SJSA1 (cell line): ENCODE results near the gene GLI3. TPM values are rescaled to one million over a fixed set of nuclear protein-coding genes. Genes with fewer than 3 reads are reported as not detected.

Experiments used
- DNase-seq, 2 experiments: peaks; one replicate each; pipeline ENCODE4 v3.0.0-alpha.2; 2015 to 2020; ENCODE audit warnings: low spot score in 2 of 2, low read depth in 1 of 2
- H3K27ac ChIP-seq: fragments of 250-450 bp; sonication (Bioruptor Pico); 2 replicates; pipeline ENCODE4 v1.5.1; 2020; ENCODE audit warnings: mild to moderate bottlenecking, moderate library complexity
- H3K27me3 ChIP-seq: fragments of 250-450 bp; sonication (Bioruptor Pico); replicated peaks from 2 replicates; pipeline ENCODE4 v1.5.1; 2020; ENCODE audit warnings: mild to moderate bottlenecking, moderate library complexity
- H3K36me3 ChIP-seq: fragments of 250-450 bp; sonication (Bioruptor Pico); 2 replicates; pipeline ENCODE4 v1.5.1; 2020; ENCODE audit warnings: mild to moderate bottlenecking
- H3K4me1 ChIP-seq: fragments of 250-450 bp; sonication (Bioruptor Pico); replicated peaks from 2 replicates; pipeline ENCODE4 v1.6.1; 2021; ENCODE audit warnings: mild to moderate bottlenecking
- H3K4me3 ChIP-seq: fragments of 250-450 bp; sonication (Bioruptor Pico); 2 replicates; pipeline ENCODE4 v1.5.1; 2020; ENCODE audit warnings: mild to moderate bottlenecking
- H3K9me3 ChIP-seq: fragments of 250-450 bp; sonication (Bioruptor Pico); replicated peaks from 2 replicates; pipeline ENCODE4 v1.5.1; 2020; ENCODE audit warnings: mild to moderate bottlenecking
- total RNA-seq: library from RNA; depleted of rRNA; stranded (reverse); fragments of >200 nt; shearing (Covaris generic); gene quantifications from 2 replicates; pipeline ENCODE4 v1.2.3, GENCODE V29; 2014

GLI3 gene
- total RNA-seq, 1 experiment from 2014 or later = 1.7 TPM

- Histone ChIP-seq H3K27me3 (no peaks in the 10 kb centered on the region), H3K27ac (no peak overlapping the region), H3K4me3 (no peak overlapping the region), H3K4me1 (peaks cover 16% of the 10 kb centered on the region), H3K9me3 (no peaks in the 10 kb centered on the region), H3K36me3 (no peaks in the 10 kb centered on the region)
- peak; percentile 80 to 88 for DNase-seq
These were observed 280.9 kb downstream of the GLI3 start for GRCh38 chr7:41955893-41956675.

GRCh38 chr7:41955451-41955850, 281.6 kb downstream of the GLI3 start:
- peaks cover 16% of the 10 kb centered on the region for H3K4me1 ChIP-seq
- no peaks in the 10 kb centered on the region for H3K27me3 ChIP-seq
- DNase-seq = no peak
- no peak overlapping the region for H3K4me3 ChIP-seq
- H3K27ac ChIP-seq = no peak overlapping the region
- H3K36me3 ChIP-seq = no peaks in the 10 kb centered on the region
- no peaks in the 10 kb centered on the region for H3K9me3 ChIP-seq

GRCh38 chr7:41954976-41955375, 282.0 kb downstream of the GLI3 start:
- no peak overlapping the region for H3K27ac ChIP-seq
- no peak overlapping the region for H3K4me3 ChIP-seq
- H3K4me1 ChIP-seq = peaks cover 16% of the 10 kb centered on the region
- no peaks in the 10 kb centered on the region for H3K36me3 ChIP-seq
- H3K27me3 ChIP-seq = no peaks in the 10 kb centered on the region
- H3K9me3 ChIP-seq = no peaks in the 10 kb centered on the region
- DNase-seq = no peak

DNA sequence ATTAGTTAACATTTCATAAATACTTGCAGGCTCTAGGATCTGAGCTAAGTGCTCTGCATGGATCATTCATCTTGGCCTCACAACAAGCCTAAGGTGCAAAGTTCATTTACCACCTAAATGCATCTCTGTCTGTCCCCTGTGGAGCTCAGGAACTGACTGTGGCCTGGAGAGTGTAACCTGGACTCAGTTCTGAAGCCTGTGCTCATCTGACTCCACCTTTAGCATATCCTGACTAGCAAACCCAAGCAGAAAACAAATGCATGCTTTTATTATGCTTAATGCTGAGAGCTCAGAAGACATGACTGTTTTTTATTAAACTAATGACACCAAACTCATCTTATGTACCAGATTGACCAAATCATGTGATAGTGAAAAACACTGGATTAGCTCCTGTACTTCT, 288.5 kb downstream of the GLI3 start:
- H3K4me1 ChIP-seq = 0 out of 2 replicates have a peak, but pooled peaks cover 3% of the 10 kb centered on the region
- no peaks in the 10 kb centered on the region for H3K9me3 ChIP-seq
- no peaks in the 10 kb centered on the region for H3K36me3 ChIP-seq
- no peak overlapping the region for H3K27ac ChIP-seq
- H3K27me3 ChIP-seq = no peaks in the 10 kb centered on the region
- DNase-seq = no peak
- no peak overlapping the region for H3K4me3 ChIP-seq

DNA sequence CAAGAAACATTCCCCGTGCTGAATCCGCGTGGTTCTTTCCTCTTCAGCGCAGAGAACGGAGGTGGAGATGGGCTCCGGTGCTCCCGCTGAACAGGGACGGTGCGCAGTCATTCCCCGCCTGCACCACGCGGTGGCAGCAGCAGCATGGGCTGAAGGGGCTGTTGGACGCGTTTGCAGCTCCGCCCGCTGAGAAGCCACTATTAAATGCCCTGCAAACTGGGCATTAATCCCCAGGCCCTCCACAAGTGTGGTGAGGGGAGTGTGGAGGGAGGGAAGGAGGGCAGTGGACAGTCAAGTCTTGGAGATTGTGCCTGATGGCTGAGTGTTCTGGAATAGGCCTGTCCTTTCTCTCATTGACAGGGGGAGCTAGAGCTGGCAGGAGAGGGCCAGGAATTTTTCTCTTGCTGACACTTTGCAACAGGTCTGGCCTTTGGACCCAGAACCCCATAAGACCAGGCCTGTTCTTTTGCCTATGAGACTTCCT, 293.9 kb downstream of the GLI3 start:
- Histone ChIP-seq H3K27ac (peak overlapping the region; percentile 61), H3K27me3 (no peaks in the 10 kb centered on the region), H3K9me3 (no peaks in the 10 kb centered on the region), H3K36me3 (no peaks in the 10 kb centered on the region), H3K4me1 (peaks cover 26% of the 10 kb centered on the region), H3K4me3 (peak overlapping the region; percentile 30)
- peak; percentile 84 to 92 for DNase-seq

DNA sequence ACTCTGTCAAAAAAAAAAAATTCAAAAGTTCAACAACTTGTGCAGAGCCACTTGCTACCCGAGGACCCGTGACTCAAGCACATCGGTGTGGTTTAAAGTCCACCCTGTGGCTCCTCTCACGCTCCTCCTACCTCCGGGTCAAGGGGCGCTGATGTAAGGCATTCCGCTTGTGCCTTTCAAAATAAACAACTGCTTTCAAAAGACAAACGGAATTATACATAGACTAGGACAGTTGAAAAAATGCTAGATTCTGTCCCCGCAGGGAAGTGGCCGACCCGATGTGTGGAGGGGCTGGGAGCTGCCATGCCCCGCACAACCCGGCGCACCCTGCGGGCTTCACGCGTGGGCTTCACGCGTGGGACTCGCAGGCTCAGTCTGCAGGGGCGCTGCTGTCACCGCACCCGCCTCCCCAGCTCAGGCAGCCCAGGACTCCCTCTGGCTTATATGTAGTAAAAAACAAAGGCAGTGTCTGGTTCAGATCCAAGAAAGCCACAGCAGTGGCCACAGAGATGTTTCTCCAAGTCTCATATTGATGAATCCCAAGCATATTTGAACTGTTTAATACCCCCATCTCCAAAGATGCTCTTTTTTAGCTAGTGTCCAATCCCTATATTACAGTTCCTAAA, 294.4 kb downstream of the GLI3 start:
- peak; percentile 80 to 89 for DNase-seq
- no peaks in the 10 kb centered on the region for H3K27me3 ChIP-seq
- H3K36me3 ChIP-seq = no peaks in the 10 kb centered on the region
- peak overlapping the region; percentile 61 for H3K27ac ChIP-seq
- peaks cover 25% of the 10 kb centered on the region for H3K4me1 ChIP-seq
- H3K4me3 ChIP-seq = peak overlapping the region; percentile 30
- H3K9me3 ChIP-seq = no peaks in the 10 kb centered on the region

DNA sequence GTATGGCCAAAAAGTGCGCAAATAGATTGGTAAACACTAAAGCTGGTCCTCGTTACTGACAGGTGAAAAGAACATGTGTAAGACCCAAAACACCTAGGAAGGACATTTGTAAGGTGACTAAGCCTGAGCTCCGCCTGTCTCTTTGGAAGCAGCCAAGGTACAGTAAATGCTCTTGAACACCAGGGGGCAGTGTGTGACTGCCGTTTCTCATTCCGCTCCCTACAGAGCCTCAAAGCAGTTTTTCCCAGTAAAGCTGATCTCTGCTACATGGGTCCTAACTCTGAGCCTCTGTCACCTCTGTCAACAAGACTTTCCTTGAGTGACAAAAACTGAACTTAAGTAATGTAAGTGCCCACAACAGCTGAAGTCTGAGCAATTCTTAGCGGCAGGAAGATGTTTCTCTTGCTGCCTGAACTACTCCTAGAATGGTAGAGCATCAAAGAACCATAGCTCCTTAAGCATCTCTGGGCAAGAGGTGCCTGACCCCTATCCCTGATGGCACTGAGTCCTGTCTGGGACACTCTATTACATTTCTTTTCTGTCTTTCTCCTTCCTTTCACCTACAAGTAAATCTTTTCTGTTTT, 296.2 kb downstream of the GLI3 start:
- DNase-seq = peak; percentile 58 to 68
- Histone ChIP-seq H3K4me3 (no peak overlapping the region), H3K36me3 (no peaks in the 10 kb centered on the region), H3K9me3 (no peaks in the 10 kb centered on the region; the same call in 1 of the 2 replicates), H3K4me1 (peaks cover 23% of the 10 kb centered on the region), H3K27ac (no peak overlapping the region), H3K27me3 (no peaks in the 10 kb centered on the region)

DNA sequence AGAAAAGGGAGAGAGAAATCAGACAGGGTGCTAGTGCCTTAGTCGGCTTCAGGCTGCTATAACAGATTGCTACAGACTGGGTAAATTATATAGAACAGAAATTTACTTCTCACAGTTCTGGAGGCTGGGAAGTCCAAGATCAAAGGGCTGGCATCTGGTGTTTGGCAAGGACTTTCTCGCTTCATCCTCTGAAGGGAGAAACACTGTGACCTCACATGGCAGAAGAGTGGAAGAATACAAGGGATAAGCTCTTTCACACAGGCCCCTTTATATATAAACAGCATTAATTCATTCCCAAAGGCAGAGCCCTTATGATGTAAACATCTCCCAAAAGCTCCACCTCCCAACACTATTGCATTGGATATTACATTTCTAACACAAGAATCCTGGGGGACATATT, 298.6 kb downstream of the GLI3 start:
- Histone ChIP-seq H3K4me1 (peaks cover 23% of the 10 kb centered on the region), H3K27me3 (no peaks in the 10 kb centered on the region), H3K9me3 (no peaks in the 10 kb centered on the region; the same call in 1 of the 2 replicates), H3K27ac (no peak overlapping the region), H3K4me3 (no peak overlapping the region), H3K36me3 (no peaks in the 10 kb centered on the region)
- no peak for DNase-seq

GRCh38 chr7:41933427-41933826, 303.6 kb downstream of the GLI3 start:
- Histone ChIP-seq H3K4me1 (peaks cover 11% of the 10 kb centered on the region), H3K27me3 (no peaks in the 10 kb centered on the region), H3K36me3 (no peaks in the 10 kb centered on the region), H3K9me3 (no peaks in the 10 kb centered on the region; the same call in 1 of the 2 replicates), H3K4me3 (no peak overlapping the region), H3K27ac (no peak overlapping the region)
- no peak for DNase-seq

- DNase-seq = no peak
- H3K36me3 ChIP-seq = no peaks in the 10 kb centered on the region
- no peak overlapping the region for H3K27ac ChIP-seq
- no peaks in the 10 kb centered on the region; the same call in 1 of the 2 replicates for H3K9me3 ChIP-seq
- no peaks in the 10 kb centered on the region for H3K27me3 ChIP-seq
- H3K4me3 ChIP-seq = no peak overlapping the region
- peaks cover 11% of the 10 kb centered on the region for H3K4me1 ChIP-seq
These were observed 305.8 kb downstream of the GLI3 start for GRCh38 chr7:41931263-41931646.

- no peaks in the 10 kb centered on the region for H3K36me3 ChIP-seq
- H3K27ac ChIP-seq = peak overlapping the region; percentile 36
- H3K4me3 ChIP-seq = no peak overlapping the region
- H3K27me3 ChIP-seq = no peaks in the 10 kb centered on the region
- DNase-seq = no peak
- H3K4me1 ChIP-seq = peaks cover 11% of the 10 kb centered on the region
- no peaks in the 10 kb centered on the region for H3K9me3 ChIP-seq
These were observed 306.3 kb downstream of the GLI3 start for GRCh38 chr7:41930538-41931262.

GRCh38 chr7:41928781-41929180, 308.2 kb downstream of the GLI3 start:
- no peaks in the 10 kb centered on the region for H3K27me3 ChIP-seq
- H3K4me3 ChIP-seq = no peak overlapping the region
- no peak overlapping the region for H3K27ac ChIP-seq
- no peaks in the 10 kb centered on the region for H3K9me3 ChIP-seq
- DNase-seq = no peak
- H3K36me3 ChIP-seq = no peaks in the 10 kb centered on the region
- peaks cover 11% of the 10 kb centered on the region for H3K4me1 ChIP-seq

GRCh38 chr7:41928166-41928565, 308.8 kb downstream of the GLI3 start:
- no peak overlapping the region for H3K4me3 ChIP-seq
- DNase-seq = no peak
- H3K27ac ChIP-seq = no peak overlapping the region
- H3K27me3 ChIP-seq = no peaks in the 10 kb centered on the region
- H3K9me3 ChIP-seq = no peaks in the 10 kb centered on the region
- H3K36me3 ChIP-seq = no peaks in the 10 kb centered on the region
- H3K4me1 ChIP-seq = peaks cover 11% of the 10 kb centered on the region
